Esophagus squamous epithelium (tissue), 5 donors: ENCODE results near the gene GXYLT1. TPM values are rescaled to one million over a fixed set of nuclear protein-coding genes. Genes with fewer than 3 reads are reported as not detected.

ENCODE experiments used
- DNase-seq: peaks from one replicate; lab custom pipeline; 2025; lab: John Stamatoyannopoulos, UW
- H3K27ac ChIP-seq, 4 donors: fragments of 200-600 bp; sonication (generic); one replicate each; pipeline ENCODE4 v1.5.1; 2016 to 2019; ENCODE audit warnings: mild to moderate bottlenecking in 1 of 4
- H3K27me3 ChIP-seq, 4 donors: fragments of 200-600 bp; sonication (generic); 1 replicate in 3 of 4; 2 replicates in 1 of 4; pipeline versions ENCODE4 v1.5.1 to v1.6.0; 2017 to 2021; ENCODE audit warnings: antibody characterized with exemption in 1 of 4
- H3K36me3 ChIP-seq, 3 donors: fragments of 200-600 bp; sonication (generic); one replicate each; pipeline ENCODE4 v1.5.1; 2016 to 2019
- H3K4me1 ChIP-seq, 3 donors: fragments of 200-600 bp; sonication (generic); one replicate each; pipeline ENCODE4 v1.5.1; 2017 to 2019
- H3K4me3 ChIP-seq, 4 donors: fragments of 200-600 bp; sonication (generic); 1 replicate in 3 of 4; 2 replicates in 1 of 4; pipeline ENCODE4 v1.5.1; 2016 to 2019; ENCODE audit warnings: mild to moderate bottlenecking in 2 of 4, moderate library complexity in 1 of 4
- H3K9me3 ChIP-seq, 3 donors: fragments of 200-600 bp; sonication (generic); one replicate each; pipeline ENCODE4 v1.5.1; 2016 to 2019
- CTCF ChIP-seq, 6 experiments: fragments of 450-650 bp in 4 of 6; fragments of 200-600 bp in 2 of 6; sonication (generic) in 2 of 6; IDR thresholded peaks; one replicate each; pipeline ENCODE4 v1.5.1; 2016 to 2019; ENCODE audit warnings: antibody characterized with exemption in 6 of 6, mild to moderate bottlenecking in 4 of 6, moderate library complexity in 4 of 6
- POLR2A ChIP-seq, 4 donors: fragments of 450-650 bp; IDR thresholded peaks; one replicate each; pipeline ENCODE4 v1.6.1; 2017; ENCODE audit warnings: antibody characterized with exemption in 4 of 4, mild to moderate bottlenecking in 4 of 4, moderate library complexity in 3 of 4
- WGBS, 2 donors: methylation state at CpG; one replicate each; pipeline ENCODE4 v1.1.5; 2018; 5-methylcytosine and 5-hydroxymethylcytosine counted together
- intact Hi-C: fragments of 100-400 bp; cut with DNase I; formaldehyde crosslinking; loops from one replicate; pipeline ENCODE4 v1.15.0; 2022
- total RNA-seq, 4 donors: library from RNA; depleted of rRNA; stranded (reverse); fragments of >200 nt; gene quantifications; one replicate each; pipeline ENCODE4 v1.1.0, GENCODE V29; 2016
- donor health status: DM: yes; HTN: yes; CAD: no.

The GXYLT1 gene
- total RNA-seq, 4 donors from 2014 or later, result 6.8 to 14.1 (median 7.4) TPM

GRCh38 chr12:42187799-42188198 lies 43.1 kb upstream of the GXYLT1 start:
- no peak for TF ChIP-seq POLR2A (IDR thresholded peaks at IDR 0.05)
- no peak for TF ChIP-seq CTCF (IDR thresholded peaks at IDR 0.05)

GRCh38 chr12:42186793-42187192 lies 42.1 kb upstream of the GXYLT1 start:
- H3K27me3 ChIP-seq, result no peaks in the 10 kb centered on the region
- TF ChIP-seq CTCF (IDR thresholded peaks at IDR 0.05), result no peak
- no peak for TF ChIP-seq POLR2A (IDR thresholded peaks at IDR 0.05)
- DNase-seq, result no peak
- H3K4me1 ChIP-seq, result no peaks in the 10 kb centered on the region
- no peak overlapping the region for H3K4me3 ChIP-seq
- H3K9me3 ChIP-seq, result no peaks in the 10 kb centered on the region
- WGBS, 2 donors, result 75 to 77% methylated on average over 2 of the region's 2 CpGs
- H3K27ac ChIP-seq, result no peak overlapping the region
- intact Hi-C loops, result no loop called here
- H3K36me3 ChIP-seq, result peaks cover 0 to 11% (median 0%) of the 10 kb centered on the region in 3 donors

More at GRCh38 chr12:42187799-42188198, 43.1 kb upstream of the GXYLT1 start:
- no peaks in the 10 kb centered on the region for H3K27me3 ChIP-seq
- peaks cover 0 to 19% (median 0%) of the 10 kb centered on the region in 3 donors for H3K36me3 ChIP-seq
- no peak for DNase-seq
- no peak overlapping the region for H3K4me3 ChIP-seq
- no peaks in the 10 kb centered on the region for H3K9me3 ChIP-seq
- WGBS, 2 donors, result 76 to 81% methylated on average over 2 of the region's 2 CpGs
- no peak overlapping the region for H3K27ac ChIP-seq
- H3K4me1 ChIP-seq, result no peaks in the 10 kb centered on the region
- intact Hi-C loops, result no loop called here

GRCh38 chr12:42182394-42182793 lies 37.7 kb upstream of the GXYLT1 start:
- Histone ChIP-seq H3K27me3 (no peaks in the 10 kb centered on the region), H3K4me1 (no peaks in the 10 kb centered on the region), H3K27ac (no peak overlapping the region), H3K36me3 (peaks cover 0 to 18% (median 0%) of the 10 kb centered on the region in 3 donors), H3K4me3 (no peak overlapping the region), H3K9me3 (no peaks in the 10 kb centered on the region)
- TF ChIP-seq POLR2A (IDR thresholded peaks at IDR 0.05) (no peak), CTCF (IDR thresholded peaks at IDR 0.05) (no peak)
- WGBS, 2 donors, result 63 to 76% methylated on average over 2 of the region's 2 CpGs
- intact Hi-C loops, result no loop called here
- DNase-seq, result no peak

GRCh38 chr12:42180990-42181596 lies 36.4 kb upstream of the GXYLT1 start:
- intact Hi-C loops, result no loop called here
- TF ChIP-seq POLR2A (IDR thresholded peaks at IDR 0.05) (no peak), CTCF (IDR thresholded peaks at IDR 0.05) (no peak)
- Histone ChIP-seq H3K4me3 (no peak overlapping the region), H3K27me3 (no peaks in the 10 kb centered on the region), H3K27ac (no peak overlapping the region), H3K36me3 (peaks cover 0 to 29% (median 0%) of the 10 kb centered on the region in 3 donors), H3K9me3 (no peaks in the 10 kb centered on the region), H3K4me1 (no peaks in the 10 kb centered on the region)
- no peak for DNase-seq
- 78 to 85% methylated on average over 2 of the region's 2 CpGs for WGBS, 2 donors

GRCh38 chr12:42178101-42178500 lies 33.4 kb upstream of the GXYLT1 start:
- Histone ChIP-seq H3K36me3 (peaks cover 0 to 30% (median 0%) of the 10 kb centered on the region in 3 donors), H3K27me3 (no peaks in the 10 kb centered on the region), H3K4me1 (no peaks in the 10 kb centered on the region), H3K9me3 (no peaks in the 10 kb centered on the region), H3K4me3 (no peak overlapping the region), H3K27ac (no peak overlapping the region)
- TF ChIP-seq CTCF (IDR thresholded peaks at IDR 0.05) (no peak), POLR2A (IDR thresholded peaks at IDR 0.05) (no peak)
- 80 to 90% methylated on average over 2 of the region's 2 CpGs for WGBS, 2 donors
- intact Hi-C loops, result no loop called here
- DNase-seq, result no peak
